ENCODE data around the gene ZNF587.
"Not testable (repeated sequence)": the region's sequence is repeated elsewhere in the genome, so short reads cannot be mapped to it uniquely, and the experiment has no call there.

The ZNF587 gene

GRCh38 chr19:57821501-57821900 is 28.2 kb upstream of the ZNF587 start:
- DNase-seq (ENCODE audit: low read depth in 2 of 2): not testable (repeated sequence)

GRCh38 chr19:57823155-57823554 is 26.5 kb upstream of the ZNF587 start:
- not testable (repeated sequence) for DNase-seq (ENCODE audit: low read depth in 2 of 2)

GRCh38 chr19:57823608-57824007 is 26.1 kb upstream of the ZNF587 start:
- DNase-seq (ENCODE audit: low read depth in 2 of 2): not testable (repeated sequence)

GRCh38 chr19:57825511-57825910 is 24.1 kb upstream of the ZNF587 start:
- DNase-seq (ENCODE audit: low read depth in 2 of 2): no peak

- DNase-seq (ENCODE audit: low read depth in 2 of 2): no peak
Observed at GRCh38 chr19:57829316-57829715, 20.3 kb upstream of the ZNF587 start.

- DNase-seq (ENCODE audit: low read depth in 2 of 2): peak in 1 of 2 donors; percentile 23
Observed at GRCh38 chr19:57830071-57830602, 19.5 kb upstream of the ZNF587 start, which contains the start of gene ZNF587B. TSS of gene ZNF587B (plus strand) at chr19:57830299. CDS start at chr19:57830529, 230 bp downstream.

GRCh38 chr19:57836991-57837390 is 12.7 kb upstream of the ZNF587 start:
- DNase-seq (ENCODE audit: low read depth in 2 of 2): not testable (repeated sequence)

GRCh38 chr19:57838622-57839191 is 11.0 kb upstream of the ZNF587 start:
- not testable (repeated sequence) for DNase-seq (ENCODE audit: low read depth in 2 of 2)

GRCh38 chr19:57841122-57841763 is 8.4 kb upstream of the ZNF587 start:
- no peak for DNase-seq (ENCODE audit: low read depth in 2 of 2)

GRCh38 chr19:57847164-57847563 is 2.5 kb upstream of the ZNF587 start:
- DNase-seq (ENCODE audit: low read depth in 2 of 2): not testable (repeated sequence)

GRCh38 chr19:57849162-57849665 is 445 bp upstream of the ZNF587 start:
- not testable (repeated sequence) for DNase-seq (ENCODE audit: low read depth in 2 of 2)

- no peak for DNase-seq (ENCODE audit: low read depth in 2 of 2)
Observed at GRCh38 chr19:57850553-57851017, 926 bp downstream of the ZNF587 start.

GRCh38 chr19:57851812-57852603 is 2.3 kb downstream of the ZNF587 start:
- not testable (repeated sequence) for DNase-seq (ENCODE audit: low read depth in 2 of 2)

- DNase-seq (ENCODE audit: low read depth in 2 of 2): not testable (repeated sequence)
Observed at GRCh38 chr19:57854117-57854516, 4.5 kb downstream of the ZNF587 start.

- not testable (repeated sequence) for DNase-seq (ENCODE audit: low read depth in 2 of 2)
Observed at GRCh38 chr19:57862351-57862750, 12.7 kb downstream of the ZNF587 start.

- no peak for DNase-seq (ENCODE audit: low read depth in 2 of 2)
Observed at GRCh38 chr19:57867868-57868492, 18.3 kb downstream of the ZNF587 start.

GRCh38 chr19:57869655-57870054 is 20.0 kb downstream of the ZNF587 start:
- not testable (repeated sequence) for DNase-seq (ENCODE audit: low read depth in 2 of 2)

GRCh38 chr19:57870225-57870624 is 20.6 kb downstream of the ZNF587 start:
- DNase-seq (ENCODE audit: low read depth in 2 of 2): no peak

GRCh38 chr19:57872450-57872849 is 22.8 kb downstream of the ZNF587 start:
- no peak for DNase-seq (ENCODE audit: low read depth in 2 of 2)

GRCh38 chr19:57873883-57874799 is 24.5 kb downstream of the ZNF587 start:
- not testable (repeated sequence) for DNase-seq (ENCODE audit: low read depth in 2 of 2)

Measured in stimulated activated CD4-positive, alpha-beta T cell treated with anti-CD3 and anti-CD28 coated beads, Interleukin-1b, Interleukin-23, amount 100 ng/mL, for 4 hours (primary cell).